A549 (cell line): ENCODE results near the gene TM9SF4. TPM values are rescaled to one million over a fixed set of nuclear protein-coding genes. Genes with fewer than 3 reads are reported as not detected.
A peak's percentile ranks its signal among the peaks of the same experiment; 100 is the strongest.

Source experiments
- ATAC-seq, 2 experiments: fragments of 200-7000 bp in 1 of 2; fragments of >200 bp in 1 of 2; cut with Nextera tagmentation in 1 of 2; cut with Tn5 transposase in 1 of 2; 3 replicates each; pipeline versions ENCODE4 v1.8.0 to v1.9.1; 2018 to 2020; ENCODE audit warnings: mild to moderate bottlenecking in 1 of 2, moderate library complexity in 1 of 2
- CTCF ChIA-PET: fragments of 300-600 bp; sonication (Branson Sonifier 250); formaldehyde crosslinking; extraction: SDS; loops from one replicate; lab custom pipeline; 2021; ENCODE audit warnings: antibody characterized with exemption, inconsistent platforms; lab: Yijun Ruan, JAX
- POLR2A ChIA-PET: fragments of 350-600 bp; formaldehyde crosslinking; extraction: SDS; loops from one replicate; lab custom pipeline; 2021; ENCODE audit warnings: antibody characterized with exemption, inconsistent platforms; lab: Yijun Ruan, JAX
- DNase-seq, 2 experiments: peaks; one replicate each; pipeline versions ENCODE4 v3.0.0 to v3.0.0-alpha.2; 2011 to 2016; ENCODE audit warnings: low read depth in 1 of 2, low spot score in 1 of 2
- FAIRE-seq: peaks from 2 replicates; lab custom pipeline; 2011; peaks lifted over from hg19 to GRCh38; lab: Jason Lieb, UNC
- H3K27ac ChIP-seq, 2 experiments: fragments of >200 bp; sonication (Bioruptor Twin); formaldehyde crosslinking; 3 replicates each; pipeline ENCODE4 v1.5.1; 2016 to 2017
- H3K4me1 ChIP-seq: fragments of >200 bp; sonication (Bioruptor Twin); formaldehyde crosslinking; 3 replicates; pipeline ENCODE4 v1.6.1; 2016
- H3K4me2 ChIP-seq: fragments of >200 bp; sonication (Bioruptor Twin); formaldehyde crosslinking; 3 replicates; pipeline ENCODE4 v1.6.1; 2016
- H3K4me3 ChIP-seq: fragments of >200 bp; sonication (Bioruptor Twin); formaldehyde crosslinking; 3 replicates; pipeline ENCODE4 v1.5.1; 2016
- H3K9me3 ChIP-seq: fragments of >200 bp; sonication (Bioruptor Twin); formaldehyde crosslinking; 3 replicates; pipeline ENCODE4 v1.6.1; 2016
- CBX8 ChIP-seq: fragments of 200-600 bp; sonication (generic); IDR thresholded peaks from 2 replicates; pipeline ENCODE4 v1.6.1; 2016
- CHD2 ChIP-seq: fragments of 150-350 bp; IDR thresholded peaks from 2 replicates; pipeline ENCODE4 v1.6.1; 2014; ENCODE audit warnings: low read length; ENCODE audit not compliant: partially characterized antibody
- EHMT2 ChIP-seq: fragments of 200-600 bp; sonication (generic); IDR thresholded peaks from 2 replicates; pipeline ENCODE4 v1.6.1; 2016; ENCODE audit warnings: antibody characterized with exemption, low read depth, mild to moderate bottlenecking, moderate library complexity
- ESRRA ChIP-seq: fragments of 150-350 bp; IDR thresholded peaks from 2 replicates; pipeline ENCODE4 v1.6.1; 2014; ENCODE audit warnings: mild to moderate bottlenecking, low read length, borderline replicate concordance
- KDM5A ChIP-seq: fragments of 200-600 bp; sonication (generic); IDR thresholded peaks from 2 replicates; pipeline ENCODE4 v1.6.1; 2016; ENCODE audit warnings: antibody characterized with exemption, mild to moderate bottlenecking
- MAZ ChIP-seq: fragments of 150-350 bp; IDR thresholded peaks from 2 replicates; pipeline ENCODE4 v1.6.1; 2014; ENCODE audit warnings: antibody characterized with exemption, low read depth, low read length, borderline replicate concordance
- NFE2L2 ChIP-seq: fragments of 150-350 bp; conservative IDR thresholded peaks from 2 replicates; pipeline ENCODE4 v1.6.1; 2014; ENCODE audit warnings: low read length
- RCOR1 ChIP-seq: fragments of 150-350 bp; IDR thresholded peaks from 2 replicates; pipeline ENCODE4 v1.6.1; 2014; ENCODE audit warnings: antibody characterized with exemption, low read length, low read depth
- ZC3H11A ChIP-seq: fragments of 450-650 bp; IDR thresholded peaks from 2 replicates; pipeline ENCODE4 v1.6.1; 2014; ENCODE audit warnings: antibody characterized with exemption, mild to moderate bottlenecking
- ZFP36 ChIP-seq: fragments of 450-650 bp; IDR thresholded peaks from 2 replicates; pipeline ENCODE4 v1.6.1; 2014; ENCODE audit warnings: borderline replicate concordance; ENCODE audit not compliant: partially characterized antibody
- ZNF302 ChIP-seq: fragments of 250-450 bp; sonication (Bioruptor Pico); IDR thresholded peaks from 2 replicates; pipeline ENCODE4 v1.9.0; 2021; ENCODE audit warnings: inconsistent platforms, mild to moderate bottlenecking, moderate library complexity
- WGBS: methylation state at CpG from one replicate; pipeline ENCODE4 v1.1.6; 2017; ENCODE audit errors: missing lambda C conversion rate; 5-methylcytosine and 5-hydroxymethylcytosine counted together
- polyA plus RNA-seq, 4 experiments: library from polyadenylated mRNA; depleted of rRNA in 3 of 4; stranded (reverse); fragments of >200 nt; fragmentation: RNase III in 1 of 4; extraction: RNeasy Plus Mini Kit Qiagen cat#74134 plus additional on column Dnase treatment in 1 of 4; gene quantifications; 2 replicates in 3 of 4; 3 replicates in 1 of 4; pipeline ENCODE4 v1.2.3, GENCODE V29; 2011 to 2017
- TF ChIP-seq, protein P1 (sequence below): fragments of 200-600 bp; sonication (generic); IDR thresholded peaks from 2 replicates; pipeline ENCODE4 v1.6.1; 2016; ENCODE audit warnings: antibody characterized with exemption, mild to moderate bottlenecking, moderate library complexity
- TF ChIP-seq, protein P2 (sequence below): IDR thresholded peaks from 2 replicates; pipeline ENCODE4 v1.6.1; 2012; ENCODE audit warnings: low read depth, borderline replicate concordance
- TF ChIP-seq, protein P3 (sequence below): fragments of 450-650 bp; IDR thresholded peaks from 2 replicates; pipeline ENCODE4 v1.6.1; 2014; ENCODE audit warnings: antibody characterized with exemption
- TF ChIP-seq, protein P4 (sequence below): fragments of >200 bp; sonication (Bioruptor Twin); formaldehyde crosslinking; IDR thresholded peaks from 3 replicates; pipeline ENCODE4 v1.6.1; 2016
- TF ChIP-seq, protein P5 (sequence below): fragments of 150-350 bp; IDR thresholded peaks from 2 replicates; pipeline ENCODE4 v1.6.1; 2014; ENCODE audit warnings: low read depth, mild to moderate bottlenecking, low read length
- TF ChIP-seq, protein P6 (sequence below): fragments of >200 bp; sonication (Bioruptor Twin); formaldehyde crosslinking; IDR thresholded peaks from 2 replicates; pipeline ENCODE4 v1.6.1; 2016
- TF ChIP-seq, protein P7 (sequence below): fragments of 250-450 bp; sonication (Bioruptor Pico); IDR thresholded peaks from 2 replicates; pipeline ENCODE4 v1.5.0; 2020; ENCODE audit warnings: low read depth, mild to moderate bottlenecking, moderate library complexity

TM9SF4 gene
- polyA plus RNA-seq, 2 of the 4 experiments (the other 2 are of a cell fraction): 52.3 to 60.0 TPM

DNA sequence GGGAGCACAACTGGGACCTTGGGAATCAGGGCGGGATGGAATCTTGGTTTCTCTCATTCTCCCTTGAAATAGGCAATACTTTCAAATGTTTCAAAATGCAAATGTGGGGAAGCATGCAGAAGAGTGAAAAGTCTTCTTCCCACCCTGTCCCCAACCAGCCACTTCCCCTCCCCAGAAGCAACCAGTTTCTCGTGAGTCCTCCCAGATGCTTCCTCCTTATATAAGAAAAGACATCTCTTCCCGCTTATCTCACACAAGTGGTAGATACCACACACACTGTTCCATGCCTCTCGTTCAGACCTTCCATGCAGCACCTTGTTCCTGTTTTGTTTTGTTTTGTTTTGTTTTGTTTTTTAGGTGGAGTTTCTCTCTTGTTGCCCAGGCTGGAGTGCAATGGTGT, 32.3 kb upstream of the TM9SF4 start:
- WGBS: 61% methylated on average over 4 of the region's 4 CpGs
- Histone ChIP-seq H3K9me3 (no peaks in the 10 kb centered on the region), H3K4me1 (no peaks in the 10 kb centered on the region), H3K4me2 (no peak overlapping the region), H3K4me3 (no peak overlapping the region), H3K27ac (no peak overlapping the region)
- CTCF ChIA-PET: interaction anchor here (6.7 kb wide), 1 partner anchor 14 kb away, joined by 38 read pairs; no protein-coding TSS in a partner anchor
- DNase-seq (no peak), ATAC-seq (no peak), FAIRE-seq (no peak)
- TF ChIP-seq RCOR1: no peak
- TF ChIP-seq NFE2L2: no peak
- TF ChIP-seq, protein P1, sequence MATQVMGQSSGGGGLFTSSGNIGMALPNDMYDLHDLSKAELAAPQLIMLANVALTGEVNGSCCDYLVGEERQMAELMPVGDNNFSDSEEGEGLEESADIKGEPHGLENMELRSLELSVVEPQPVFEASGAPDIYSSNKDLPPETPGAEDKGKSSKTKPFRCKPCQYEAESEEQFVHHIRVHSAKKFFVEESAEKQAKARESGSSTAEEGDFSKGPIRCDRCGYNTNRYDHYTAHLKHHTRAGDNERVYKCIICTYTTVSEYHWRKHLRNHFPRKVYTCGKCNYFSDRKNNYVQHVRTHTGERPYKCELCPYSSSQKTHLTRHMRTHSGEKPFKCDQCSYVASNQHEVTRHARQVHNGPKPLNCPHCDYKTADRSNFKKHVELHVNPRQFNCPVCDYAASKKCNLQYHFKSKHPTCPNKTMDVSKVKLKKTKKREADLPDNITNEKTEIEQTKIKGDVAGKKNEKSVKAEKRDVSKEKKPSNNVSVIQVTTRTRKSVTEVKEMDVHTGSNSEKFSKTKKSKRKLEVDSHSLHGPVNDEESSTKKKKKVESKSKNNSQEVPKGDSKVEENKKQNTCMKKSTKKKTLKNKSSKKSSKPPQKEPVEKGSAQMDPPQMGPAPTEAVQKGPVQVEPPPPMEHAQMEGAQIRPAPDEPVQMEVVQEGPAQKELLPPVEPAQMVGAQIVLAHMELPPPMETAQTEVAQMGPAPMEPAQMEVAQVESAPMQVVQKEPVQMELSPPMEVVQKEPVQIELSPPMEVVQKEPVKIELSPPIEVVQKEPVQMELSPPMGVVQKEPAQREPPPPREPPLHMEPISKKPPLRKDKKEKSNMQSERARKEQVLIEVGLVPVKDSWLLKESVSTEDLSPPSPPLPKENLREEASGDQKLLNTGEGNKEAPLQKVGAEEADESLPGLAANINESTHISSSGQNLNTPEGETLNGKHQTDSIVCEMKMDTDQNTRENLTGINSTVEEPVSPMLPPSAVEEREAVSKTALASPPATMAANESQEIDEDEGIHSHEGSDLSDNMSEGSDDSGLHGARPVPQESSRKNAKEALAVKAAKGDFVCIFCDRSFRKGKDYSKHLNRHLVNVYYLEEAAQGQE: no peak
- no peak for TF ChIP-seq ESRRA
- TF ChIP-seq, protein P2, sequence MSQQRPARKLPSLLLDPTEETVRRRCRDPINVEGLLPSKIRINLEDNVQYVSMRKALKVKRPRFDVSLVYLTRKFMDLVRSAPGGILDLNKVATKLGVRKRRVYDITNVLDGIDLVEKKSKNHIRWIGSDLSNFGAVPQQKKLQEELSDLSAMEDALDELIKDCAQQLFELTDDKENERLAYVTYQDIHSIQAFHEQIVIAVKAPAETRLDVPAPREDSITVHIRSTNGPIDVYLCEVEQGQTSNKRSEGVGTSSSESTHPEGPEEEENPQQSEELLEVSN: no peak
- TF ChIP-seq EHMT2: no peak
- TF ChIP-seq, protein P3, sequence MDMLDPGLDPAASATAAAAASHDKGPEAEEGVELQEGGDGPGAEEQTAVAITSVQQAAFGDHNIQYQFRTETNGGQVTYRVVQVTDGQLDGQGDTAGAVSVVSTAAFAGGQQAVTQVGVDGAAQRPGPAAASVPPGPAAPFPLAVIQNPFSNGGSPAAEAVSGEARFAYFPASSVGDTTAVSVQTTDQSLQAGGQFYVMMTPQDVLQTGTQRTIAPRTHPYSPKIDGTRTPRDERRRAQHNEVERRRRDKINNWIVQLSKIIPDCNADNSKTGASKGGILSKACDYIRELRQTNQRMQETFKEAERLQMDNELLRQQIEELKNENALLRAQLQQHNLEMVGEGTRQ: no peak
- TF ChIP-seq, protein P4, sequence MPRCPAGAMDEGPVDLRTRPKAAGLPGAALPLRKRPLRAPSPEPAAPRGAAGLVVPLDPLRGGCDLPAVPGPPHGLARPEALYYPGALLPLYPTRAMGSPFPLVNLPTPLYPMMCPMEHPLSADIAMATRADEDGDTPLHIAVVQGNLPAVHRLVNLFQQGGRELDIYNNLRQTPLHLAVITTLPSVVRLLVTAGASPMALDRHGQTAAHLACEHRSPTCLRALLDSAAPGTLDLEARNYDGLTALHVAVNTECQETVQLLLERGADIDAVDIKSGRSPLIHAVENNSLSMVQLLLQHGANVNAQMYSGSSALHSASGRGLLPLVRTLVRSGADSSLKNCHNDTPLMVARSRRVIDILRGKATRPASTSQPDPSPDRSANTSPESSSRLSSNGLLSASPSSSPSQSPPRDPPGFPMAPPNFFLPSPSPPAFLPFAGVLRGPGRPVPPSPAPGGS: no peak
- TF ChIP-seq, protein P5, sequence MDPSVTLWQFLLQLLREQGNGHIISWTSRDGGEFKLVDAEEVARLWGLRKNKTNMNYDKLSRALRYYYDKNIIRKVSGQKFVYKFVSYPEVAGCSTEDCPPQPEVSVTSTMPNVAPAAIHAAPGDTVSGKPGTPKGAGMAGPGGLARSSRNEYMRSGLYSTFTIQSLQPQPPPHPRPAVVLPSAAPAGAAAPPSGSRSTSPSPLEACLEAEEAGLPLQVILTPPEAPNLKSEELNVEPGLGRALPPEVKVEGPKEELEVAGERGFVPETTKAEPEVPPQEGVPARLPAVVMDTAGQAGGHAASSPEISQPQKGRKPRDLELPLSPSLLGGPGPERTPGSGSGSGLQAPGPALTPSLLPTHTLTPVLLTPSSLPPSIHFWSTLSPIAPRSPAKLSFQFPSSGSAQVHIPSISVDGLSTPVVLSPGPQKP: no peak
- TF ChIP-seq CHD2: no peak
- no peak for TF ChIP-seq KDM5A
- TF ChIP-seq, protein P6, sequence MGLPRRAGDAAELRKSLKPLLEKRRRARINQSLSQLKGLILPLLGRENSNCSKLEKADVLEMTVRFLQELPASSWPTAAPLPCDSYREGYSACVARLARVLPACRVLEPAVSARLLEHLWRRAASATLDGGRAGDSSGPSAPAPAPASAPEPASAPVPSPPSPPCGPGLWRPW: no peak
- no peak for TF ChIP-seq ZC3H11A
- no peak for TF ChIP-seq ZNF302 (CRISPR knock-in tag)
- no peak for TF ChIP-seq CBX8
- TF ChIP-seq MAZ: no peak
- POLR2A ChIA-PET: no interaction called here

DNA sequence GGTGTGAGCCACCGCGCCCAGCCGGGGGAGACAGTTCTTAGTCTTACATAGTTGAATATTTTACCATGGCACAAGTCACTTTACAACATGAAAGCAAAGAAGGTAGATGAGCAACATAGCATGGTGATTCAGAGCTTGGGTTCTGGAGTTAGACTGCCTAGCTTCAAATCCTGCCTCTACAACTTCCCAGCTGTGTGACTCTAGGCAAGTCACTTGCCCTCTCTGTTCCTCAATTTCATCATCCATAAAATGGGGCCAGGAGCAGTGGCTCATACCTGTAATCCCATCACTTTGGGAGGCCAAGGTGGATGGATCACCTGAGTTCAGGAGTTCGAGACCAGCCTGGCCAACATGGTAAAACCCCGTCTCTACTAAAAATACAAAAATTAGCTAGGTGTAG, 31.2 kb upstream of the TM9SF4 start:
- POLR2A ChIA-PET: no interaction called here
- FAIRE-seq (no peak), DNase-seq (no peak), ATAC-seq (no peak)
- TF ChIP-seq, protein P7, sequence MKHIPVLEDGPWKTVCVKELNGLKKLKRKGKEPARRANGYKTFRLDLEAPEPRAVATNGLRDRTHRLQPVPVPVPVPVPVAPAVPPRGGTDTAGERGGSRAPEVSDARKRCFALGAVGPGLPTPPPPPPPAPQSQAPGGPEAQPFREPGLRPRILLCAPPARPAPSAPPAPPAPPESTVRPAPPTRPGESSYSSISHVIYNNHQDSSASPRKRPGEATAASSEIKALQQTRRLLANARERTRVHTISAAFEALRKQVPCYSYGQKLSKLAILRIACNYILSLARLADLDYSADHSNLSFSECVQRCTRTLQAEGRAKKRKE (CRISPR knock-in tag): no peak
- TF ChIP-seq ZFP36 (peak; percentile 53), ZNF302 (CRISPR knock-in tag) (no peak)
- Histone ChIP-seq H3K9me3 (no peaks in the 10 kb centered on the region), H3K4me2 (no peak overlapping the region), H3K27ac (no peak overlapping the region), H3K4me3 (no peak overlapping the region), H3K4me1 (no peaks in the 10 kb centered on the region)
- 87% methylated on average over 5 of the region's 5 CpGs for WGBS
- CTCF ChIA-PET: interaction anchor here (1.2 to 6.7 kb wide), 3 partner anchors 13 to 47 kb away, joined by 4 to 38 read pairs (median 8); no protein-coding TSS in a partner anchor
